Vagina (tissue), 2 donors: Measurements from ENCODE around the gene CETP.

Source experiments
- POLR2A ChIP-seq, 2 donors: fragments of 450-650 bp; IDR thresholded peaks; one replicate each; pipeline ENCODE4 v1.6.1; 2017; ENCODE audit warnings: antibody characterized with exemption in 2 of 2, mild to moderate bottlenecking in 2 of 2, moderate library complexity in 2 of 2
- POLR2AphosphoS5 ChIP-seq, 2 donors: sonication (generic); formaldehyde crosslinking; IDR thresholded peaks; one replicate each; pipeline ENCODE4 v1.9.0; 2017; ENCODE audit warnings: antibody characterized with exemption in 2 of 2, mild to moderate bottlenecking in 2 of 2, low read depth in 1 of 2; ENCODE audit not compliant: insufficient read depth in 1 of 2
- TF ChIP-seq, protein P1 (sequence below), 3 experiments: fragments of 450-650 bp in 2 of 3; fragments of 200-600 bp in 1 of 3; sonication (generic) in 1 of 3; IDR thresholded peaks; one replicate each; pipeline ENCODE4 v1.5.1; 2017 to 2019; ENCODE audit warnings: antibody characterized with exemption in 3 of 3, mild to moderate bottlenecking in 2 of 3, moderate library complexity in 2 of 3

- TF ChIP-seq, protein P1, sequence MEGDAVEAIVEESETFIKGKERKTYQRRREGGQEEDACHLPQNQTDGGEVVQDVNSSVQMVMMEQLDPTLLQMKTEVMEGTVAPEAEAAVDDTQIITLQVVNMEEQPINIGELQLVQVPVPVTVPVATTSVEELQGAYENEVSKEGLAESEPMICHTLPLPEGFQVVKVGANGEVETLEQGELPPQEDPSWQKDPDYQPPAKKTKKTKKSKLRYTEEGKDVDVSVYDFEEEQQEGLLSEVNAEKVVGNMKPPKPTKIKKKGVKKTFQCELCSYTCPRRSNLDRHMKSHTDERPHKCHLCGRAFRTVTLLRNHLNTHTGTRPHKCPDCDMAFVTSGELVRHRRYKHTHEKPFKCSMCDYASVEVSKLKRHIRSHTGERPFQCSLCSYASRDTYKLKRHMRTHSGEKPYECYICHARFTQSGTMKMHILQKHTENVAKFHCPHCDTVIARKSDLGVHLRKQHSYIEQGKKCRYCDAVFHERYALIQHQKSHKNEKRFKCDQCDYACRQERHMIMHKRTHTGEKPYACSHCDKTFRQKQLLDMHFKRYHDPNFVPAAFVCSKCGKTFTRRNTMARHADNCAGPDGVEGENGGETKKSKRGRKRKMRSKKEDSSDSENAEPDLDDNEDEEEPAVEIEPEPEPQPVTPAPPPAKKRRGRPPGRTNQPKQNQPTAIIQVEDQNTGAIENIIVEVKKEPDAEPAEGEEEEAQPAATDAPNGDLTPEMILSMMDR (IDR thresholded peaks at IDR 0.05) = no peak
- TF ChIP-seq POLR2A (IDR thresholded peaks at IDR 0.05) (no peak), POLR2AphosphoS5 (IDR thresholded peaks at IDR 0.05; ENCODE audit: insufficient read depth in 1 of 2, low read depth in 1 of 2) (no peak)
Observed at GRCh38 chr16:57021757-57022156, 60.0 kb downstream of the CETP start.
